ENCODE data around the gene INF2.

Gene INF2

GRCh38 chr14:104680056-104680805 is 9.2 kb upstream of the INF2 start:
- no peak overlapping the region for H3K27ac ChIP-seq (ENCODE audit: low read length)
- peaks cover 49% of the 10 kb centered on the region for H3K4me1 ChIP-seq (ENCODE audit: control insufficient read depth, low read depth, low read length)
- no peaks in the 10 kb centered on the region for H3K27me3 ChIP-seq (ENCODE audit: control insufficient read depth, insufficient read depth, low read length)
- H3K9ac ChIP-seq (ENCODE audit: low read length), result no peak overlapping the region
- H3K36me3 ChIP-seq (ENCODE audit: control insufficient read depth, low read depth, low read length), result no peaks in the 10 kb centered on the region
- H3K9me3 ChIP-seq (ENCODE audit: control insufficient read depth, low read depth, low read length), result no peaks in the 10 kb centered on the region
- no peak overlapping the region for H3K4me3 ChIP-seq (ENCODE audit: low read length)

GRCh38 chr14:104680806-104681688 is 8.4 kb upstream of the INF2 start:
- H3K9ac ChIP-seq (ENCODE audit: low read length), result peak overlapping the region; percentile 29
- no peaks in the 10 kb centered on the region for H3K36me3 ChIP-seq (ENCODE audit: control insufficient read depth, low read depth, low read length)
- no peaks in the 10 kb centered on the region for H3K9me3 ChIP-seq (ENCODE audit: control insufficient read depth, low read depth, low read length)
- H3K27me3 ChIP-seq (ENCODE audit: control insufficient read depth, insufficient read depth, low read length), result no peaks in the 10 kb centered on the region
- peaks cover 49% of the 10 kb centered on the region for H3K4me1 ChIP-seq (ENCODE audit: control insufficient read depth, low read depth, low read length)
- peak overlapping the region; percentile 61 for H3K27ac ChIP-seq (ENCODE audit: low read length)
- peak overlapping the region; percentile 55 for H3K4me3 ChIP-seq (ENCODE audit: low read length)

GRCh38 chr14:104681689-104682074 is 7.7 kb upstream of the INF2 start:
- H3K9me3 ChIP-seq (ENCODE audit: control insufficient read depth, low read depth, low read length), result no peaks in the 10 kb centered on the region
- peak overlapping the region; percentile 29 for H3K9ac ChIP-seq (ENCODE audit: low read length)
- no peaks in the 10 kb centered on the region for H3K27me3 ChIP-seq (ENCODE audit: control insufficient read depth, insufficient read depth, low read length)
- H3K27ac ChIP-seq (ENCODE audit: low read length), result no peak overlapping the region
- H3K4me1 ChIP-seq (ENCODE audit: control insufficient read depth, low read depth, low read length), result peaks cover 49% of the 10 kb centered on the region
- H3K36me3 ChIP-seq (ENCODE audit: control insufficient read depth, low read depth, low read length), result no peaks in the 10 kb centered on the region
- H3K4me3 ChIP-seq (ENCODE audit: low read length), result peak overlapping the region; percentile 55

GRCh38 chr14:104682107-104682593 is 7.3 kb upstream of the INF2 start:
- Histone ChIP-seq H3K36me3 (ENCODE audit: control insufficient read depth, low read depth, low read length) (no peaks in the 10 kb centered on the region), H3K9me3 (ENCODE audit: control insufficient read depth, low read depth, low read length) (no peaks in the 10 kb centered on the region), H3K27me3 (ENCODE audit: control insufficient read depth, insufficient read depth, low read length) (no peaks in the 10 kb centered on the region), H3K27ac (ENCODE audit: low read length) (peak overlapping the region; percentile 52), H3K9ac (ENCODE audit: low read length) (no peak overlapping the region), H3K4me3 (ENCODE audit: low read length) (peak overlapping the region; percentile 55), H3K4me1 (ENCODE audit: control insufficient read depth, low read depth, low read length) (peaks cover 48% of the 10 kb centered on the region)

- no peak overlapping the region for H3K9ac ChIP-seq (ENCODE audit: low read length)
- H3K27me3 ChIP-seq (ENCODE audit: control insufficient read depth, insufficient read depth, low read length), result no peaks in the 10 kb centered on the region
- no peaks in the 10 kb centered on the region for H3K36me3 ChIP-seq (ENCODE audit: control insufficient read depth, low read depth, low read length)
- peaks cover 39% of the 10 kb centered on the region for H3K4me1 ChIP-seq (ENCODE audit: control insufficient read depth, low read depth, low read length)
- H3K4me3 ChIP-seq (ENCODE audit: low read length), result no peak overlapping the region
- no peak overlapping the region for H3K27ac ChIP-seq (ENCODE audit: low read length)
- H3K9me3 ChIP-seq (ENCODE audit: control insufficient read depth, low read depth, low read length), result no peaks in the 10 kb centered on the region
Observed at GRCh38 chr14:104683653-104684448, 5.6 kb upstream of the INF2 start.

GRCh38 chr14:104684449-104684821 is 5.0 kb upstream of the INF2 start:
- H3K4me3 ChIP-seq (ENCODE audit: low read length), result no peak overlapping the region
- no peaks in the 10 kb centered on the region for H3K9me3 ChIP-seq (ENCODE audit: control insufficient read depth, low read depth, low read length)
- H3K36me3 ChIP-seq (ENCODE audit: control insufficient read depth, low read depth, low read length), result no peaks in the 10 kb centered on the region
- no peak overlapping the region for H3K27ac ChIP-seq (ENCODE audit: low read length)
- peaks cover 39% of the 10 kb centered on the region for H3K4me1 ChIP-seq (ENCODE audit: control insufficient read depth, low read depth, low read length)
- no peaks in the 10 kb centered on the region for H3K27me3 ChIP-seq (ENCODE audit: control insufficient read depth, insufficient read depth, low read length)
- H3K9ac ChIP-seq (ENCODE audit: low read length), result no peak overlapping the region

GRCh38 chr14:104685216-104685997 is 4.0 kb upstream of the INF2 start:
- Histone ChIP-seq H3K4me1 (ENCODE audit: control insufficient read depth, low read depth, low read length) (peaks cover 39% of the 10 kb centered on the region), H3K27me3 (ENCODE audit: control insufficient read depth, insufficient read depth, low read length) (no peaks in the 10 kb centered on the region), H3K27ac (ENCODE audit: low read length) (no peak overlapping the region), H3K9ac (ENCODE audit: low read length) (no peak overlapping the region), H3K36me3 (ENCODE audit: control insufficient read depth, low read depth, low read length) (no peaks in the 10 kb centered on the region), H3K4me3 (ENCODE audit: low read length) (no peak overlapping the region), H3K9me3 (ENCODE audit: control insufficient read depth, low read depth, low read length) (no peaks in the 10 kb centered on the region)

- Histone ChIP-seq H3K9me3 (ENCODE audit: control insufficient read depth, low read depth, low read length) (no peaks in the 10 kb centered on the region), H3K9ac (ENCODE audit: low read length) (no peak overlapping the region), H3K27me3 (ENCODE audit: control insufficient read depth, insufficient read depth, low read length) (no peaks in the 10 kb centered on the region), H3K27ac (ENCODE audit: low read length) (no peak overlapping the region), H3K4me3 (ENCODE audit: low read length) (no peak overlapping the region), H3K36me3 (ENCODE audit: control insufficient read depth, low read depth, low read length) (no peaks in the 10 kb centered on the region), H3K4me1 (ENCODE audit: control insufficient read depth, low read depth, low read length) (peaks cover 35% of the 10 kb centered on the region)
Observed at GRCh38 chr14:104685998-104686610, 3.3 kb upstream of the INF2 start.

- H3K4me1 ChIP-seq (ENCODE audit: control insufficient read depth, low read depth, low read length), result peaks cover 27% of the 10 kb centered on the region
Observed at GRCh38 chr14:104686624-104687517, 2.5 kb upstream of the INF2 start.

More at GRCh38 chr14:104686624-104687517, 2.5 kb upstream of the INF2 start:
- Histone ChIP-seq H3K9ac (ENCODE audit: low read length) (no peak overlapping the region), H3K27me3 (ENCODE audit: control insufficient read depth, insufficient read depth, low read length) (no peaks in the 10 kb centered on the region), H3K27ac (ENCODE audit: low read length) (no peak overlapping the region), H3K4me3 (ENCODE audit: low read length) (no peak overlapping the region), H3K36me3 (ENCODE audit: control insufficient read depth, low read depth, low read length) (no peaks in the 10 kb centered on the region), H3K9me3 (ENCODE audit: control insufficient read depth, low read depth, low read length) (no peaks in the 10 kb centered on the region)

Measured in iPS-18a (cell line).